ENCODE measurements around the gene CDC14A.

GRCh38 chr1:100556181-100556580 lies 203.9 kb downstream of the CDC14A start:
- no peak for TF ChIP-seq SUZ12 (IDR thresholded peaks at IDR 0.05)
- no peak for TF ChIP-seq LEF1 (IDR thresholded peaks at IDR 0.05; ENCODE audit: borderline replicate concordance)
- TF ChIP-seq FOXA1 (IDR thresholded peaks at IDR 0.05), result no peak
- TF ChIP-seq L3MBTL2 (conservative IDR thresholded peaks at IDR 0.05), result no peak
- TF ChIP-seq HDGF (IDR thresholded peaks at IDR 0.05; ENCODE audit: borderline replicate concordance), result no peak
- TF ChIP-seq CTBP1 (IDR thresholded peaks at IDR 0.05; ENCODE audit: borderline replicate concordance), result no peak
- TF ChIP-seq FOXM1 (IDR thresholded peaks at IDR 0.05; ENCODE audit: borderline replicate concordance), result no peak
- TF ChIP-seq FOXK2 (IDR thresholded peaks at IDR 0.05), result no peak
- TF ChIP-seq SP1 (IDR thresholded peaks at IDR 0.05), result no peak
- TF ChIP-seq ELF4 (IDR thresholded peaks at IDR 0.05), result no peak

All from HEK293T (cell line).